WTC11 (cell line): ENCODE results near the gene ZNF335. TPM values are rescaled to one million over a fixed set of nuclear protein-coding genes. Genes with fewer than 3 reads are reported as not detected.

ENCODE experiments used
- ATAC-seq: fragments of 200-7000 bp; cut with Tn5 transposase; 2 replicates; pipeline ENCODE4 v1.10.0; 2021; ENCODE audit warnings: mild to moderate bottlenecking, moderate library complexity
- CTCF ChIA-PET: fragments of 300-600 bp; sonication (Branson Sonifier 250); formaldehyde crosslinking; loops from one replicate; lab custom pipeline; 2021; ENCODE audit warnings: antibody characterized with exemption; lab: Charles Lee
- POLR2A ChIA-PET: fragments of 350-600 bp; sonication (Branson Sonifier 250); formaldehyde crosslinking; loops from one replicate; lab custom pipeline; 2021; ENCODE audit warnings: antibody characterized with exemption; lab: Charles Lee
- DNase-seq: peaks from one replicate; pipeline ENCODE4 v3.0.0; 2021; ENCODE audit warnings: low spot score
- H3K27ac Mint-ChIP-seq: 2 replicates; pipeline ENCODE4 v1.8.0; 2021; ENCODE audit warnings: mixed read lengths
- H3K27me3 Mint-ChIP-seq: 2 replicates; pipeline ENCODE4 v1.8.0; 2021; ENCODE audit warnings: low read depth, mild to moderate bottlenecking, moderate library complexity, mixed read lengths
- H3K36me3 Mint-ChIP-seq: 2 replicates; pipeline ENCODE4 v1.8.0; 2021; ENCODE audit warnings: mixed read lengths
- H3K4me1 Mint-ChIP-seq: 2 replicates; pipeline ENCODE4 v1.8.0; 2022; ENCODE audit warnings: mixed read lengths
- H3K4me3 Mint-ChIP-seq: 2 replicates; pipeline ENCODE4 v1.8.0; 2021; ENCODE audit warnings: mild to moderate bottlenecking, moderate library complexity, mixed read lengths
- H3K9me3 Mint-ChIP-seq: 2 replicates; pipeline ENCODE4 v1.8.0; 2021; ENCODE audit warnings: mixed read lengths
- FOXJ3 ChIP-seq: sonication (generic); formaldehyde crosslinking; IDR thresholded peaks from 2 replicates; pipeline ENCODE4 v1.9.0; 2021; ENCODE audit warnings: missing genetic modification reagents, mild to moderate bottlenecking, borderline replicate concordance
- FOXK1 ChIP-seq: sonication (generic); formaldehyde crosslinking; IDR thresholded peaks from 2 replicates; pipeline ENCODE4 v1.8.0; 2022; ENCODE audit warnings: mild to moderate bottlenecking, moderate library complexity, missing genetic modification reagents
- MXD4 ChIP-seq: fragments of 250-450 bp; sonication (Bioruptor Pico); IDR thresholded peaks from 2 replicates; pipeline ENCODE4 v1.8.0; 2021; ENCODE audit warnings: mild to moderate bottlenecking, moderate library complexity, borderline replicate concordance
- NFE2L1 ChIP-seq: sonication (generic); formaldehyde crosslinking; IDR thresholded peaks from 2 replicates; pipeline ENCODE4 v1.8.1; 2023; ENCODE audit warnings: missing genetic modification reagents
- NR1H2 ChIP-seq: sonication (generic); formaldehyde crosslinking; IDR thresholded peaks from 2 replicates; pipeline ENCODE4 v1.9.0; 2021; ENCODE audit warnings: mild to moderate bottlenecking, moderate library complexity, missing genetic modification reagents
- TEAD1 ChIP-seq: sonication (generic); formaldehyde crosslinking; IDR thresholded peaks from 2 replicates; pipeline ENCODE4 v1.8.0; 2022; ENCODE audit warnings: mild to moderate bottlenecking, missing genetic modification reagents
- ZNF121 ChIP-seq: sonication (generic); formaldehyde crosslinking; IDR thresholded peaks from 2 replicates; pipeline ENCODE4 v1.8.0; 2023; ENCODE audit warnings: missing genetic modification reagents
- ZNF396 ChIP-seq: fragments of 250-450 bp; sonication (Bioruptor Pico); IDR thresholded peaks from 2 replicates; pipeline ENCODE4 v1.8.0; 2021; ENCODE audit warnings: mild to moderate bottlenecking, moderate library complexity, borderline replicate concordance
- total RNA-seq: library from RNA; stranded (reverse); gene quantifications from 3 replicates; pipeline ENCODE4 v1.2.3, GENCODE V29; 2021
- TF ChIP-seq, protein P1 (sequence below): sonication (generic); formaldehyde crosslinking; IDR thresholded peaks from 2 replicates; pipeline ENCODE4 v1.8.1; 2023; ENCODE audit warnings: mild to moderate bottlenecking, missing genetic modification reagents, moderate library complexity
- TF ChIP-seq, protein P2 (sequence below): fragments of 250-450 bp; sonication (Bioruptor Pico); IDR thresholded peaks from 2 replicates; pipeline ENCODE4 v1.9.0; 2021; ENCODE audit warnings: mild to moderate bottlenecking
- TF ChIP-seq, protein P3 (sequence below): fragments of 250-450 bp; sonication (Bioruptor Pico); IDR thresholded peaks from 2 replicates; pipeline ENCODE4 v2.1.2; 2022; ENCODE audit warnings: mild to moderate bottlenecking, moderate library complexity
- TF ChIP-seq, protein P4 (sequence below): sonication (generic); formaldehyde crosslinking; IDR thresholded peaks from 2 replicates; pipeline ENCODE4 v1.8.0; 2023; ENCODE audit warnings: mild to moderate bottlenecking, missing genetic modification reagents
- TF ChIP-seq, protein P5 (sequence below): sonication (generic); formaldehyde crosslinking; IDR thresholded peaks from 2 replicates; pipeline ENCODE4 v1.8.1; 2022; ENCODE audit warnings: low read depth, mild to moderate bottlenecking, moderate library complexity, missing genetic modification reagents, borderline replicate concordance
- TF ChIP-seq, protein P6 (sequence below): sonication (generic); formaldehyde crosslinking; IDR thresholded peaks from 2 replicates; pipeline ENCODE4 v1.8.0; 2022; ENCODE audit warnings: mild to moderate bottlenecking, missing genetic modification reagents

ZNF335 gene
- total RNA-seq, 1 experiment from 2014 or later = 20.0 TPM

DNA sequence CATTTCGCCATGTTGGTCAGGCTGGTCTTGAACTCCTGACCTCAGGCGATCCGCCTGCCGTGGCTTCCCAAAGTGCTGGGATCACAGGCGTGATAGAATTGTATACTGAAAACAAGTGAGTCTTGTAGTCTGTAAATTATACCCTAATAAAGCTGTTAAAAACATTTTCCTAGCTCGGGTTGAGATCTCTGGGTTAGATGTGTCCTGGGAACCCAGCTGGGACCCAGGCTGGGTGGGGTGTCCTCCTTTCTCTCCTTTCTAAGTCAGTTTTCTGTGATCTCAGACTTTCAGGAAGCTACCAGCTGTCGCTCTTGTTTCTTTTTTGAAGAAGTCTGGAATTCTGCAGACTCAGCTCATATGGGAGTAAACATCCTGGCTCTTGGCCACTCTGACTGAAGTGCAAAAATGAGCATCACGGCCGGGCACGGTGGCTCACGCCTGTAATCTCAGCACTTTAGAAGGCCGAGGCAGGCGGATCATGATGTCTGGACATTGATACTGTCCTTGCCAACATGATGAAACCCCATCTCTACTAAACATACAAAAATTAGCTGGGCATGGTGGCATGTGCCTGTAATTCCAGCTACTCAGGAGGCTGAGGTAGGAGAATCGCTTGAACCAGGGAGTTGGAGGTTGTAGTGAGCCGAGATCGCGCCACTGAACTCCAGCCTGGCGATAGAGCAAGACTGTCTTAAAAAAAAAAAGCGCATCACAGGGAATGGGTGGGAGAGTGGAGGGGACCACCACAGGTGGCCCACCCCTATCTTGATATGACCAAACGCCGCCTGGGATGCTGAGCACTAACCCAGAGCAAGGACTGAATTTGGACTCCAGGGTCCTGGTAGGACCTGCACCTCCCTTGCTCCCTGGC lies 47.4 kb downstream of the ZNF335 start:
- no peak overlapping the region for H3K4me3 Mint-ChIP-seq
- no peak overlapping the region for H3K27ac Mint-ChIP-seq
- H3K27me3 Mint-ChIP-seq = no peaks in the 10 kb centered on the region
- H3K4me1 Mint-ChIP-seq = peaks cover 12% of the 10 kb centered on the region
- H3K36me3 Mint-ChIP-seq = no peaks in the 10 kb centered on the region
- ChIA-PET POLR2A (no interaction called here), CTCF (interaction anchor here (2.1 kb wide), 2 partner anchors 9 to 45 kb away, joined by 4 to 7 read pairs; no protein-coding TSS in a partner anchor)
- TF ChIP-seq MXD4 (CRISPR knock-in tag) = no peak
- ATAC-seq (no peak), DNase-seq (no peak)
- no peaks in the 10 kb centered on the region for H3K9me3 Mint-ChIP-seq

DNA sequence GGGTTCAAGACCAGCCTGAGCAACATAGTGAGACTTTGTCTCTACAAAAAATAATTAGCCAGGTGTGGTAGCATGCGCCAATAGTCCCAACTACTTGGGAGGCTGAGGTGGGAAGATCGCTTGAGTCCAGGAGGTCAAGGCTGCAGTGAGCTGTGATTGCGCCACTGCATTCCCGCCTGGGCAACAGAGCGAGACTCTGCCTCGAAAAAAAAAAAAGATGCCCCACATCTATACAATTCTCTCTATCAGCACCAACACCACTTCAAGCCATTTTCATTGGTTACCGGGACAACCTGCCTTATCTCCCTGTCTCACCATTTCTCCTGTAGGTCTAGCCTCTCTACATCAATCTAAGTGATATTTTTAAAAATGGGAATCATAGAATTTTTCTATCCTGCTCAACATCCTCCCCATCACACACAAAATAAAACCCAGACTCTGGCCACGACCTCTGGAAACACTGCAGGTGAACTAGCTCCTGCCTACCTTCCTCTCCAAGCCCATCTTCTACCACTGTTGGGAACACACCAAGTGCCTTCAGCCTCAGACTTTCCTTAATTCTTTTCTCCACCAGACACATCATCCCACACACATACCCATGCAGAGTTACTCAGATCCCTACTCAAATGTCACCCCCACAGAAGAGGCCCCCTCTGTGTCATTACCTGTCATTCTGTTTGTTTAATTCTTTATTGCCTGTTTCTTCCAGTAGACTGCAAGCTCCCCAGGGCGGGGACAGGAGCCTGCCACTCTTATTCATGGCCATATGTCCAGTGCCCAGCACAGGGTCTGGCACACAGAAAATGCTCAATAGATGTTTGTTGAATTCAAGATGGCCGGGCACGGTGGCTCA lies 50.4 kb downstream of the ZNF335 start:
- H3K27me3 Mint-ChIP-seq = no peaks in the 10 kb centered on the region
- H3K4me1 Mint-ChIP-seq = peaks cover 7% of the 10 kb centered on the region; the same call in 1 of the 2 replicates
- ChIA-PET CTCF (interaction anchor here (1.4 to 3.0 kb wide), 2 partner anchors 90 to 98 kb away, joined by 4 to 9 read pairs; no protein-coding TSS in a partner anchor), POLR2A (interaction anchor here (0.6 kb wide), 1 partner anchor 96 kb away, joined by 3 read pairs; no protein-coding TSS in a partner anchor)
- no peak overlapping the region for H3K4me3 Mint-ChIP-seq
- DNase-seq (no peak), ATAC-seq (no peak)
- TF ChIP-seq, protein P1, sequence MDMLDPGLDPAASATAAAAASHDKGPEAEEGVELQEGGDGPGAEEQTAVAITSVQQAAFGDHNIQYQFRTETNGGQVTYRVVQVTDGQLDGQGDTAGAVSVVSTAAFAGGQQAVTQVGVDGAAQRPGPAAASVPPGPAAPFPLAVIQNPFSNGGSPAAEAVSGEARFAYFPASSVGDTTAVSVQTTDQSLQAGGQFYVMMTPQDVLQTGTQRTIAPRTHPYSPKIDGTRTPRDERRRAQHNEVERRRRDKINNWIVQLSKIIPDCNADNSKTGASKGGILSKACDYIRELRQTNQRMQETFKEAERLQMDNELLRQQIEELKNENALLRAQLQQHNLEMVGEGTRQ (CRISPR knock-in tag) = no peak
- TF ChIP-seq, protein P2, sequence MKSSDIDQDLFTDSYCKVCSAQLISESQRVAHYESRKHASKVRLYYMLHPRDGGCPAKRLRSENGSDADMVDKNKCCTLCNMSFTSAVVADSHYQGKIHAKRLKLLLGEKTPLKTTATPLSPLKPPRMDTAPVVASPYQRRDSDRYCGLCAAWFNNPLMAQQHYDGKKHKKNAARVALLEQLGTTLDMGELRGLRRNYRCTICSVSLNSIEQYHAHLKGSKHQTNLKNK (CRISPR knock-in tag) = no peak
- TF ChIP-seq FOXK1 (CRISPR knock-in tag) = no peak
- TF ChIP-seq, protein P3, sequence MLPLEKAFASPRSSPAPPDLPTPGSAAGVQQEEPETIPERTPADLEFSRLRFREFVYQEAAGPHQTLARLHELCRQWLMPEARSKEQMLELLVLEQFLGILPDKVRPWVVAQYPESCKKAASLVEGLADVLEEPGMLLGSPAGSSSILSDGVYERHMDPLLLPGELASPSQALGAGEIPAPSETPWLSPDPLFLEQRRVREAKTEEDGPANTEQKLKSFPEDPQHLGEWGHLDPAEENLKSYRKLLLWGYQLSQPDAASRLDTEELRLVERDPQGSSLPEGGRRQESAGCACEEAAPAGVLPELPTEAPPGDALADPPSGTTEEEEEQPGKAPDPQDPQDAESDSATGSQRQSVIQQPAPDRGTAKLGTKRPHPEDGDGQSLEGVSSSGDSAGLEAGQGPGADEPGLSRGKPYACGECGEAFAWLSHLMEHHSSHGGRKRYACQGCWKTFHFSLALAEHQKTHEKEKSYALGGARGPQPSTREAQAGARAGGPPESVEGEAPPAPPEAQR (CRISPR knock-in tag) = no peak
- TF ChIP-seq, protein P4, sequence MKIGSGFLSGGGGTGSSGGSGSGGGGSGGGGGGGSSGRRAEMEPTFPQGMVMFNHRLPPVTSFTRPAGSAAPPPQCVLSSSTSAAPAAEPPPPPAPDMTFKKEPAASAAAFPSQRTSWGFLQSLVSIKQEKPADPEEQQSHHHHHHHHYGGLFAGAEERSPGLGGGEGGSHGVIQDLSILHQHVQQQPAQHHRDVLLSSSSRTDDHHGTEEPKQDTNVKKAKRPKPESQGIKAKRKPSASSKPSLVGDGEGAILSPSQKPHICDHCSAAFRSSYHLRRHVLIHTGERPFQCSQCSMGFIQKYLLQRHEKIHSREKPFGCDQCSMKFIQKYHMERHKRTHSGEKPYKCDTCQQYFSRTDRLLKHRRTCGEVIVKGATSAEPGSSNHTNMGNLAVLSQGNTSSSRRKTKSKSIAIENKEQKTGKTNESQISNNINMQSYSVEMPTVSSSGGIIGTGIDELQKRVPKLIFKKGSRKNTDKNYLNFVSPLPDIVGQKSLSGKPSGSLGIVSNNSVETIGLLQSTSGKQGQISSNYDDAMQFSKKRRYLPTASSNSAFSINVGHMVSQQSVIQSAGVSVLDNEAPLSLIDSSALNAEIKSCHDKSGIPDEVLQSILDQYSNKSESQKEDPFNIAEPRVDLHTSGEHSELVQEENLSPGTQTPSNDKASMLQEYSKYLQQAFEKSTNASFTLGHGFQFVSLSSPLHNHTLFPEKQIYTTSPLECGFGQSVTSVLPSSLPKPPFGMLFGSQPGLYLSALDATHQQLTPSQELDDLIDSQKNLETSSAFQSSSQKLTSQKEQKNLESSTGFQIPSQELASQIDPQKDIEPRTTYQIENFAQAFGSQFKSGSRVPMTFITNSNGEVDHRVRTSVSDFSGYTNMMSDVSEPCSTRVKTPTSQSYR (CRISPR knock-in tag) = no peak
- TF ChIP-seq, protein P5, sequence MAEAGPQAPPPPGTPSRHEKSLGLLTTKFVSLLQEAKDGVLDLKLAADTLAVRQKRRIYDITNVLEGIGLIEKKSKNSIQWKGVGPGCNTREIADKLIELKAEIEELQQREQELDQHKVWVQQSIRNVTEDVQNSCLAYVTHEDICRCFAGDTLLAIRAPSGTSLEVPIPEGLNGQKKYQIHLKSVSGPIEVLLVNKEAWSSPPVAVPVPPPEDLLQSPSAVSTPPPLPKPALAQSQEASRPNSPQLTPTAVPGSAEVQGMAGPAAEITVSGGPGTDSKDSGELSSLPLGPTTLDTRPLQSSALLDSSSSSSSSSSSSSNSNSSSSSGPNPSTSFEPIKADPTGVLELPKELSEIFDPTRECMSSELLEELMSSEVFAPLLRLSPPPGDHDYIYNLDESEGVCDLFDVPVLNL (CRISPR knock-in tag) = no peak
- no peak for TF ChIP-seq FOXJ3 (CRISPR knock-in tag)
- TF ChIP-seq TEAD1 (CRISPR knock-in tag) = no peak
- TF ChIP-seq, protein P6, sequence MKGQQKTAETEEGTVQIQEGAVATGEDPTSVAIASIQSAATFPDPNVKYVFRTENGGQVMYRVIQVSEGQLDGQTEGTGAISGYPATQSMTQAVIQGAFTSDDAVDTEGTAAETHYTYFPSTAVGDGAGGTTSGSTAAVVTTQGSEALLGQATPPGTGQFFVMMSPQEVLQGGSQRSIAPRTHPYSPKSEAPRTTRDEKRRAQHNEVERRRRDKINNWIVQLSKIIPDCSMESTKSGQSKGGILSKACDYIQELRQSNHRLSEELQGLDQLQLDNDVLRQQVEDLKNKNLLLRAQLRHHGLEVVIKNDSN (CRISPR knock-in tag) = no peak
- no peak for TF ChIP-seq NR1H2 (CRISPR knock-in tag)
- no peak for TF ChIP-seq ZNF121 (CRISPR knock-in tag)
- TF ChIP-seq NFE2L1 = no peak
- no peak for TF ChIP-seq ZNF396 (CRISPR knock-in tag)
- no peaks in the 10 kb centered on the region for H3K9me3 Mint-ChIP-seq
- H3K36me3 Mint-ChIP-seq = no peaks in the 10 kb centered on the region
- no peak overlapping the region for H3K27ac Mint-ChIP-seq
